Kidney epithelial cell (primary cell): ENCODE data around the gene SMCO2. TPM values are rescaled to one million over a fixed set of nuclear protein-coding genes. Genes with fewer than 3 reads are reported as not detected.

ENCODE experiments used
- DNase-seq: peaks from one replicate; pipeline ENCODE4 v3.0.0-alpha.2; 2010; ENCODE audit warnings: low read depth
- H3K27me3 ChIP-seq: 2 replicates; pipeline ENCODE4 v1.6.0; 2011; ENCODE audit warnings: low read length; ENCODE audit not compliant: control insufficient read depth, insufficient read depth
- H3K36me3 ChIP-seq: 2 replicates; pipeline ENCODE4 v1.5.1; 2011; ENCODE audit warnings: low read length; ENCODE audit not compliant: control insufficient read depth, insufficient read depth
- H3K4me3 ChIP-seq: 2 replicates; pipeline ENCODE4 v1.5.1; 2011; ENCODE audit warnings: low read depth, mild to moderate bottlenecking, control low read depth, low read length
- CTCF ChIP-seq: IDR thresholded peaks from 2 replicates; pipeline ENCODE4 v1.5.1; 2011; ENCODE audit warnings: mild to moderate bottlenecking, moderate library complexity, low read length, control low read depth, inconsistent platforms; ENCODE audit not compliant: insufficient read depth, poor library complexity, severe bottlenecking
- total RNA-seq: library from RNA; depleted of rRNA; stranded (reverse); fragments of >200 nt; gene quantifications from 2 replicates; pipeline ENCODE4 v1.2.3, GENCODE V29; 2015

Gene SMCO2
- total RNA-seq, 1 donor from 2014 or later = 0.58 TPM

- H3K27me3 ChIP-seq = no peaks in the 10 kb centered on the region
Measured at GRCh38 chr12:27455589-27455988, 9.1 kb downstream of the SMCO2 start.

GRCh38 chr12:27456618-27457017, 10.1 kb downstream of the SMCO2 start:
- no peak overlapping the region for H3K4me3 ChIP-seq
- TF ChIP-seq CTCF = no peak
- H3K27me3 ChIP-seq = no peaks in the 10 kb centered on the region
- H3K36me3 ChIP-seq = no peaks in the 10 kb centered on the region
- DNase-seq = no peak

More at GRCh38 chr12:27455589-27455988, 9.1 kb downstream of the SMCO2 start:
- no peak overlapping the region for H3K4me3 ChIP-seq
- DNase-seq = no peak
- no peak for TF ChIP-seq CTCF
- no peaks in the 10 kb centered on the region for H3K36me3 ChIP-seq

GRCh38 chr12:27460471-27460978, 14.0 kb downstream of the SMCO2 start:
- no peak for TF ChIP-seq CTCF
- Histone ChIP-seq H3K27me3 (no peaks in the 10 kb centered on the region), H3K36me3 (no peaks in the 10 kb centered on the region), H3K4me3 (no peak overlapping the region)
- DNase-seq = no peak

- Histone ChIP-seq H3K4me3 (no peak overlapping the region), H3K36me3 (no peaks in the 10 kb centered on the region), H3K27me3 (no peaks in the 10 kb centered on the region)
- peak; percentile 26 for DNase-seq
- no peak for TF ChIP-seq CTCF
Measured at GRCh38 chr12:27462151-27462694, 15.7 kb downstream of the SMCO2 start.

- H3K27me3 ChIP-seq = no peaks in the 10 kb centered on the region
- DNase-seq = no peak
- no peak for TF ChIP-seq CTCF
- no peaks in the 10 kb centered on the region for H3K36me3 ChIP-seq
- no peak overlapping the region for H3K4me3 ChIP-seq
Measured at GRCh38 chr12:27462851-27463250, 16.3 kb downstream of the SMCO2 start.
